ENCODE measurements around the gene BROX.

DNA sequence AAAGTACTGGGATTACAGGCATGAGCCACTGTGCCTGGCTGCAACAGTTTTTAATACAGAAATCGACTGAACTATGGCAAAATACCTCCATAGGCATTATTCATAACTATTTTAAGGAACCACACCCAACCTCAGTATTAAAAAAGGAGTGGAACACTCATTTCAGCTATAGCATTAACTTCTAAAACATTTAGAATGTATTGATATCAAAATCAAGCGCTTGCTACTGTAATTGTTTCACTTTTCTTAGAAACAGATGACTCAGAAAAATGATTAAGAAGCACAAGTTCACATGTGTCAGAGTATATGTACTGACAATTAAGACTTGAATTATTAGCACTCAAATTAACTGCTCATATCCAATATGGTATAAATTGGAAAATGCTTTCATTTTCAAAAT is 15.2 kb upstream of the BROX start:
- TF ChIP-seq, protein P1, sequence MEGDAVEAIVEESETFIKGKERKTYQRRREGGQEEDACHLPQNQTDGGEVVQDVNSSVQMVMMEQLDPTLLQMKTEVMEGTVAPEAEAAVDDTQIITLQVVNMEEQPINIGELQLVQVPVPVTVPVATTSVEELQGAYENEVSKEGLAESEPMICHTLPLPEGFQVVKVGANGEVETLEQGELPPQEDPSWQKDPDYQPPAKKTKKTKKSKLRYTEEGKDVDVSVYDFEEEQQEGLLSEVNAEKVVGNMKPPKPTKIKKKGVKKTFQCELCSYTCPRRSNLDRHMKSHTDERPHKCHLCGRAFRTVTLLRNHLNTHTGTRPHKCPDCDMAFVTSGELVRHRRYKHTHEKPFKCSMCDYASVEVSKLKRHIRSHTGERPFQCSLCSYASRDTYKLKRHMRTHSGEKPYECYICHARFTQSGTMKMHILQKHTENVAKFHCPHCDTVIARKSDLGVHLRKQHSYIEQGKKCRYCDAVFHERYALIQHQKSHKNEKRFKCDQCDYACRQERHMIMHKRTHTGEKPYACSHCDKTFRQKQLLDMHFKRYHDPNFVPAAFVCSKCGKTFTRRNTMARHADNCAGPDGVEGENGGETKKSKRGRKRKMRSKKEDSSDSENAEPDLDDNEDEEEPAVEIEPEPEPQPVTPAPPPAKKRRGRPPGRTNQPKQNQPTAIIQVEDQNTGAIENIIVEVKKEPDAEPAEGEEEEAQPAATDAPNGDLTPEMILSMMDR (IDR thresholded peaks at IDR 0.05): no peak
- TF ChIP-seq POLR2A (IDR thresholded peaks at IDR 0.05): no peak
